MM.1S (cell line): Measurements from ENCODE around the gene OGDHL.

Experiments used
- DNase-seq: peaks from one replicate; pipeline ENCODE4 v3.0.0-alpha.2; 2015
- H2AFZ ChIP-seq: fragments of 300-600 bp; sonication (generic); 2 replicates; pipeline ENCODE4 v1.6.0; 2016; ENCODE audit warnings: antibody characterized with exemption, low read length
- H3F3A ChIP-seq: fragments of 300-600 bp; sonication (generic); 2 replicates; pipeline ENCODE4 v1.6.1; 2016; ENCODE audit warnings: mild to moderate bottlenecking, antibody characterized with exemption, low read length, moderate library complexity, mixed read lengths; ENCODE audit not compliant: insufficient read depth
- H3K27ac ChIP-seq: fragments of 300-600 bp; sonication (generic); 2 replicates; pipeline ENCODE4 v1.5.1; 2016; ENCODE audit warnings: mild to moderate bottlenecking, low read length
- H3K27me3 ChIP-seq: fragments of 300-600 bp; sonication (generic); replicated peaks from 2 replicates; pipeline ENCODE4 v1.6.0; 2016; ENCODE audit warnings: low read length; ENCODE audit not compliant: insufficient read depth
- H3K36me3 ChIP-seq: fragments of 300-600 bp; sonication (generic); replicated peaks from 2 replicates; pipeline ENCODE4 v1.6.1; 2016; ENCODE audit warnings: mild to moderate bottlenecking, low read length, mixed read lengths; ENCODE audit not compliant: insufficient read depth
- H3K4me1 ChIP-seq: fragments of 300-600 bp; sonication (generic); 2 replicates; pipeline ENCODE4 v1.6.1; 2016; ENCODE audit warnings: low read length, mixed read lengths
- H3K4me2 ChIP-seq: fragments of 300-600 bp; sonication (generic); 2 replicates; pipeline ENCODE4 v1.6.0; 2016; ENCODE audit warnings: low read depth, low read length
- H3K4me3 ChIP-seq: fragments of 300-600 bp; sonication (generic); 2 replicates; pipeline ENCODE4 v1.5.1; 2016; ENCODE audit warnings: low read length, mixed read lengths
- H3K79me2 ChIP-seq: fragments of 300-600 bp; sonication (generic); 2 replicates; pipeline ENCODE4 v1.6.1; 2016; ENCODE audit warnings: mixed run types, low read length, mixed read lengths
- H3K9ac ChIP-seq: fragments of 300-600 bp; sonication (generic); 2 replicates; pipeline ENCODE4 v1.6.1; 2016; ENCODE audit warnings: low read length, mixed read lengths
- H3K9me2 ChIP-seq: fragments of 300-600 bp; sonication (generic); replicated peaks from 2 replicates; pipeline ENCODE4 v1.6.1; 2016; ENCODE audit warnings: mild to moderate bottlenecking, low read length, mixed read lengths; ENCODE audit not compliant: insufficient read depth
- H3K9me3 ChIP-seq: fragments of 300-600 bp; sonication (generic); replicated peaks from 2 replicates; pipeline ENCODE4 v1.6.1; 2016; ENCODE audit warnings: mild to moderate bottlenecking, low read length, mixed read lengths; ENCODE audit not compliant: insufficient read depth
- H4K20me1 ChIP-seq: fragments of 300-600 bp; sonication (generic); 2 replicates; pipeline ENCODE4 v1.6.1; 2016; ENCODE audit warnings: mild to moderate bottlenecking, low read length, moderate library complexity, mixed read lengths; ENCODE audit not compliant: insufficient read depth
- EZH2 ChIP-seq: fragments of 300-600 bp; sonication (generic); optimal IDR thresholded peaks from 2 replicates; pipeline ENCODE3; 2017; ENCODE audit warnings: low read depth, mild to moderate bottlenecking, antibody characterized with exemption, low read length, mixed read lengths
- EZH2phosphoT487 ChIP-seq: fragments of 300-600 bp; sonication (generic); IDR thresholded peaks from 2 replicates; pipeline ENCODE4 v1.6.1; 2018; ENCODE audit warnings: antibody characterized with exemption, low read length
- TF ChIP-seq, protein P1 (sequence below): fragments of 300-600 bp; sonication (generic); IDR thresholded peaks from 2 replicates; pipeline ENCODE4 v1.5.1; 2016; ENCODE audit warnings: antibody characterized with exemption, low read length, mixed read lengths

The OGDHL gene

DNA sequence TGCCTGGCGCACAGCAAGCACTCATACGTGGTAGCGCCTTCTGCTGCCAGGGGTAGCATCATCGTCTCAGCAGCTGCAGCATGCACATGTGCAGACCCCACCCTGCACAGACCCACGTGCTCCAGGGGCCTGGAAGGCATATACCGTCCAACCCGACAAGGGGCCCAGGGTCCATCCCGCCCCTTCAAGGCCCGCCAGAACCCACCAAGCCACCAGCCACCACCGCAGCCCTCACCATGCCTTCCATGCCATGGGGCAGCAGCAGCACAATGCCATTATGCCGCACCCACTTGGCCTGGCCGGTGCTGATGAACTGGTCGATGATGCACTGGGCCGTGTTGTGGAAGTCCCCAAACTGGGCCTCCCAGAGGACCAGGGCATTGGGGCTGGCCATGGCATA lies 22.7 kb downstream of the OGDHL start:
- no peak for TF ChIP-seq EZH2
- no peak for TF ChIP-seq EZH2phosphoT487
- TF ChIP-seq, protein P1, sequence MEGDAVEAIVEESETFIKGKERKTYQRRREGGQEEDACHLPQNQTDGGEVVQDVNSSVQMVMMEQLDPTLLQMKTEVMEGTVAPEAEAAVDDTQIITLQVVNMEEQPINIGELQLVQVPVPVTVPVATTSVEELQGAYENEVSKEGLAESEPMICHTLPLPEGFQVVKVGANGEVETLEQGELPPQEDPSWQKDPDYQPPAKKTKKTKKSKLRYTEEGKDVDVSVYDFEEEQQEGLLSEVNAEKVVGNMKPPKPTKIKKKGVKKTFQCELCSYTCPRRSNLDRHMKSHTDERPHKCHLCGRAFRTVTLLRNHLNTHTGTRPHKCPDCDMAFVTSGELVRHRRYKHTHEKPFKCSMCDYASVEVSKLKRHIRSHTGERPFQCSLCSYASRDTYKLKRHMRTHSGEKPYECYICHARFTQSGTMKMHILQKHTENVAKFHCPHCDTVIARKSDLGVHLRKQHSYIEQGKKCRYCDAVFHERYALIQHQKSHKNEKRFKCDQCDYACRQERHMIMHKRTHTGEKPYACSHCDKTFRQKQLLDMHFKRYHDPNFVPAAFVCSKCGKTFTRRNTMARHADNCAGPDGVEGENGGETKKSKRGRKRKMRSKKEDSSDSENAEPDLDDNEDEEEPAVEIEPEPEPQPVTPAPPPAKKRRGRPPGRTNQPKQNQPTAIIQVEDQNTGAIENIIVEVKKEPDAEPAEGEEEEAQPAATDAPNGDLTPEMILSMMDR, result no peak
- no peak for DNase-seq
- no peaks in the 10 kb centered on the region for H3K9me2 ChIP-seq
- no peak overlapping the region for H3K27ac ChIP-seq
- H3K4me2 ChIP-seq, result no peak overlapping the region
- no peaks in the 10 kb centered on the region for H3F3A ChIP-seq
- H3K36me3 ChIP-seq, result no peaks in the 10 kb centered on the region
- no peak overlapping the region for H2AFZ ChIP-seq
- no peak overlapping the region for H3K9ac ChIP-seq
- H3K27me3 ChIP-seq, result 0 out of 2 replicates have a peak, but pooled peaks cover 4% of the 10 kb centered on the region
- no peaks in the 10 kb centered on the region for H3K4me1 ChIP-seq
- H4K20me1 ChIP-seq, result no peaks in the 10 kb centered on the region
- no peak overlapping the region for H3K4me3 ChIP-seq
- H3K9me3 ChIP-seq, result no peaks in the 10 kb centered on the region
- H3K79me2 ChIP-seq, result no peaks in the 10 kb centered on the region

DNA sequence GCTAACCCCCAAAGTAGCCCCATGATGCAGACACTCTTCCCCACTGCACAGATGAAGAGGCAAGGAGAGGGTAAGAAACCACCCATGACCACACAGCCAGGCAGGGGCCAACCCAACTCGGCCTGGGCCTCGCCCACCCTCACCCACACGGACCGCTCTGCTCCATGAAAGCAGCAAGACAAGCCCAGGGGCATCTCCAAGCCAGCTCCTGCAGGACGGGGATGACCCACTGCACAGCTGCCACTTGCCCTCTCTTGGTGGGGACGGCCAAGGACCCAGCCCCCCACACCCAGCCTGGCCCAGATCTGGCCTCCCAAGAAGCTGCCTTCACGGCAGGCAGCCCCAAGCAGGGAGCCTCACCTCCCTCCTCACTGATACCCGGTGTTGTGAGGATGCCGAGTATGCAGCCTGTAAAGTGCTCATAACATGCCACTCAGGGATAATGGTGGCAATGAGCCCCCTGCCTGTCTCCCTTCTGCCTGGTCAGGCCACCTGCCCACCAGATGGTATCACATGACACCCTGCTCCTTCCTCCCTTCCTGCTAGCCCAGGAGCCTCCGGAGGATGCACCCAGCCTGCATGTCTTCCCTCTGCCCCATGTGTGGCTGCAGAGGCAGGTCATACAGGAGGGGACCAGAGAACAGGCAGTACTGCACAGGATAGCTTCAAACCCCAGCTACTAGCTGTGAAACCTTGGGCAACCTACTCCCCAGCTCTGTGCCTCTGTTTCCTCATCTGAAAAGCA lies 23.3 kb downstream of the OGDHL start:
- H3K9me2 ChIP-seq, result no peaks in the 10 kb centered on the region
- H3K27ac ChIP-seq, result no peak overlapping the region
- no peak for DNase-seq
- TF ChIP-seq, protein P1, result no peak
- TF ChIP-seq EZH2phosphoT487 (no peak), EZH2 (no peak)
- H3K79me2 ChIP-seq, result no peaks in the 10 kb centered on the region
- no peak overlapping the region for H3K9ac ChIP-seq
- H3K4me3 ChIP-seq, result no peak overlapping the region
- no peaks in the 10 kb centered on the region for H3K9me3 ChIP-seq
- no peaks in the 10 kb centered on the region for H3K4me1 ChIP-seq
- no peaks in the 10 kb centered on the region for H3F3A ChIP-seq
- no peak overlapping the region for H2AFZ ChIP-seq
- no peaks in the 10 kb centered on the region for H4K20me1 ChIP-seq
- no peaks in the 10 kb centered on the region for H3K36me3 ChIP-seq
- 0 out of 2 replicates have a peak, but pooled peaks cover 4% of the 10 kb centered on the region for H3K27me3 ChIP-seq
- H3K4me2 ChIP-seq, result no peak overlapping the region

DNA sequence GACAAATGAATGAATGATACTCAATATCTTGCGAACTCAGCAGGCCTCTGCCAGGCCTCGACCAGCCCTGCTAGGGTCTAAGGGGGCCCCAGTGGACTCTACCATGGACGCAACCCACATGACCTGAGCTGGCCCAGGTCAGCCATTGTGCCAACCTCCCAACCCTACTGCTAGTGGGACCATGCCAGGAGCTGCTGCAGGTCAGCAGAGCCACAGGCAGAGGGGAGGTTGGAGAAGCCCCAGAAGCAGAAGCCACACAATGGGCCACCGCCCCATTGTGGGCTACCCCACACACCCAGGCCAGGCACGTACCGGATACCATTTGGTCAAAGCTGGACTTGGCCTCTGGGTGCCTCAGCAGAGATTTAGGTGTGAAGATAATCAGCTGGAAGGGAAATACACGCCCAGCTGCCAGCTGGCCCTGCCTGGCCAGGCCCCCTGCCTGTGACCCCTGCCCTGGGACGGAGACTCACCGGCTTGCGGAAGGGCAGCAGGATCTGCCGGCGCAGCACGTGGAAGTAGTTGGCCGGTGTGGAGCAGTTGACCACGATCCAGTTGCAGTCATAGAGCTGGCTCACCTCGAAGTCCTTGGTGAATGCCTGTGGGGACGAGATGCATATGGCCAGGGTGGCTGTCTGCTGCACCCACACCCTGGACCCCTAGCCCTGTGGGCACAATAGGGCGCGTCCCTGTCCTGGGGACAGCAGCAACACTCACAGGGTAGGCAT lies 24.5 kb downstream of the OGDHL start:
- H3F3A ChIP-seq, result no peaks in the 10 kb centered on the region
- no peak overlapping the region for H2AFZ ChIP-seq
- no peaks in the 10 kb centered on the region for H4K20me1 ChIP-seq
- H3K27me3 ChIP-seq, result 0 out of 2 replicates have a peak, but pooled peaks cover 4% of the 10 kb centered on the region
- no peaks in the 10 kb centered on the region for H3K36me3 ChIP-seq
- no peaks in the 10 kb centered on the region for H3K4me1 ChIP-seq
- DNase-seq, result no peak
- no peaks in the 10 kb centered on the region for H3K9me3 ChIP-seq
- H3K9me2 ChIP-seq, result no peaks in the 10 kb centered on the region
- H3K9ac ChIP-seq, result no peak overlapping the region
- TF ChIP-seq, protein P1, result no peak
- no peak for TF ChIP-seq EZH2
- no peak for TF ChIP-seq EZH2phosphoT487
- H3K4me2 ChIP-seq, result no peak overlapping the region
- H3K27ac ChIP-seq, result no peak overlapping the region
- no peaks in the 10 kb centered on the region for H3K79me2 ChIP-seq
- H3K4me3 ChIP-seq, result no peak overlapping the region
